IMR-90 (cell line): ENCODE data around the gene ITPR2. TPM values are rescaled to one million over a fixed set of nuclear protein-coding genes. Genes with fewer than 3 reads are reported as not detected.

ENCODE experiments used
- ATAC-seq: fragments of 200-7000 bp; cut with Tn5 transposase; 2 replicates; pipeline ENCODE4 v1.9.1; 2020; ENCODE audit warnings: low read depth, mild to moderate bottlenecking, moderate library complexity
- BruUV-seq: library from RNA; stranded (reverse); fragments of 400-500 nt; replicated peaks from 2 replicates; lab custom pipeline; 2021; lab: Mats Ljungman, UMichigan
- CTCF ChIA-PET: fragments of 300-600 bp; formaldehyde crosslinking; extraction: SDS; loops from one replicate; lab custom pipeline; 2021; ENCODE audit warnings: antibody characterized with exemption; lab: Yijun Ruan, JAX
- POLR2A ChIA-PET: fragments of 300-600 bp; sonication (Branson Sonifier 250); formaldehyde crosslinking; loops from one replicate; lab custom pipeline; 2022; ENCODE audit warnings: antibody characterized with exemption; ENCODE audit not compliant: unreplicated experiment; lab: Charles Lee
- DNase-seq: peaks from one replicate; pipeline ENCODE4 v3.0.0; 2013
- H2AFZ ChIP-seq: replicated peaks from 2 replicates; pipeline ENCODE3; 2013; ENCODE audit warnings: low read length, mild to moderate bottlenecking; ENCODE audit not compliant: poor library complexity
- H2AK5ac ChIP-seq: 2 replicates; pipeline ENCODE4 v1.6.1; 2013; ENCODE audit warnings: low read depth, low read length, inconsistent platforms
- H2AK9ac ChIP-seq: replicated peaks from 2 replicates; pipeline ENCODE3; 2013; ENCODE audit warnings: mild to moderate bottlenecking, low read depth, low read length, moderate library complexity; ENCODE audit not compliant: poor library complexity
- H2BK120ac ChIP-seq: 2 replicates; pipeline ENCODE4 v1.6.1; 2013; ENCODE audit warnings: low read depth, low read length, inconsistent platforms
- H2BK15ac ChIP-seq: 3 replicates; pipeline ENCODE4 v1.6.1; 2013; ENCODE audit warnings: low read depth, low read length, inconsistent platforms
- H2BK20ac ChIP-seq: 2 replicates; pipeline ENCODE4 v1.6.1; 2013; ENCODE audit warnings: low read depth, mild to moderate bottlenecking, inconsistent platforms, low read length, moderate library complexity
- H2BK5ac ChIP-seq: 2 replicates; pipeline ENCODE4 v1.6.1; 2013; ENCODE audit warnings: mild to moderate bottlenecking, low read depth, low read length, inconsistent platforms; ENCODE audit not compliant: poor library complexity, severe bottlenecking
- H3K14ac ChIP-seq: replicated peaks from 2 replicates; pipeline ENCODE4 v1.6.1; 2013; ENCODE audit warnings: low read depth, low read length, inconsistent platforms
- H3K18ac ChIP-seq: 2 replicates; pipeline ENCODE4 v1.6.1; 2013; ENCODE audit warnings: low read depth, low read length, control low read depth
- H3K23ac ChIP-seq: 2 replicates; pipeline ENCODE4 v1.6.1; 2013; ENCODE audit warnings: low read depth, low read length, inconsistent platforms
- H3K27ac ChIP-seq: 2 replicates; pipeline ENCODE4 v1.5.1; 2013; ENCODE audit warnings: mild to moderate bottlenecking, control low read depth, low read length; ENCODE audit not compliant: insufficient read depth
- H3K27me3 ChIP-seq: 2 replicates; pipeline ENCODE4 v1.6.1; 2013; ENCODE audit warnings: low read length; ENCODE audit not compliant: control insufficient read depth, insufficient read depth
- H3K36me3 ChIP-seq: 2 replicates; pipeline ENCODE4 v1.6.1; 2013; ENCODE audit warnings: low read length, mixed read lengths; ENCODE audit not compliant: control insufficient read depth, insufficient read depth
- H3K4ac ChIP-seq: 2 replicates; pipeline ENCODE4 v1.6.1; 2013; ENCODE audit warnings: low read depth, low read length, inconsistent platforms
- H3K4me1 ChIP-seq: 2 replicates; pipeline ENCODE4 v1.6.1; 2013; ENCODE audit warnings: low read length, mixed read lengths; ENCODE audit not compliant: control insufficient read depth, insufficient read depth
- H3K4me2 ChIP-seq: 2 replicates; pipeline ENCODE4 v1.6.1; 2013; ENCODE audit warnings: low read depth, mild to moderate bottlenecking, control low read depth, low read length, moderate library complexity
- H3K4me3 ChIP-seq: 2 replicates; pipeline ENCODE4 v1.5.1; 2013; ENCODE audit warnings: low read depth, mild to moderate bottlenecking, control low read depth, low read length, moderate library complexity; ENCODE audit not compliant: insufficient read depth
- H3K56ac ChIP-seq: 2 replicates; pipeline ENCODE4 v1.6.1; 2013; ENCODE audit warnings: low read length, inconsistent platforms; ENCODE audit not compliant: insufficient read depth; ENCODE audit errors: extremely low read depth
- H3K79me1 ChIP-seq, 2 experiments: 2 replicates each; pipeline ENCODE4 v1.6.1; 2013; ENCODE audit warnings: low read length in 2 of 2, inconsistent platforms in 1 of 2, low read depth in 1 of 2
- H3K9ac ChIP-seq: 2 replicates; pipeline ENCODE4 v1.6.1; 2013; ENCODE audit warnings: low read depth, low read length, control low read depth
- H3K9me1 ChIP-seq: 2 replicates; pipeline ENCODE4 v1.6.1; 2013; ENCODE audit warnings: low read length, inconsistent platforms; ENCODE audit not compliant: insufficient read depth
- H3K9me3 ChIP-seq: 2 replicates; pipeline ENCODE4 v1.6.1; 2013; ENCODE audit warnings: low read length; ENCODE audit not compliant: control insufficient read depth, insufficient read depth
- H4K20me1 ChIP-seq: 2 replicates; pipeline ENCODE4 v1.6.1; 2013; ENCODE audit warnings: low read length, inconsistent platforms; ENCODE audit not compliant: insufficient read depth
- H4K5ac ChIP-seq: 2 replicates; pipeline ENCODE4 v1.6.1; 2013; ENCODE audit warnings: mild to moderate bottlenecking, low read depth, low read length, control low read depth
- H4K8ac ChIP-seq, 2 experiments: 2 replicates each; pipeline ENCODE4 v1.6.1; 2013; ENCODE audit warnings: low read depth in 2 of 2, low read length in 2 of 2, control low read depth in 1 of 2, inconsistent platforms in 1 of 2
- H4K91ac ChIP-seq: 2 replicates; pipeline ENCODE4 v1.6.1; 2013; ENCODE audit warnings: low read depth, low read length, inconsistent platforms; ENCODE audit not compliant: insufficient read depth
- BHLHE40 ChIP-seq: fragments of 150-350 bp; IDR thresholded peaks from 2 replicates; pipeline ENCODE4 v1.6.1; 2016; ENCODE audit warnings: mild to moderate bottlenecking, low read depth, low read length
- CEBPB ChIP-seq: IDR thresholded peaks from 2 replicates; pipeline ENCODE4 v1.6.1; 2012; ENCODE audit warnings: low read depth, low read length, improper control_type of control experiment
- CHD1 ChIP-seq: IDR thresholded peaks from 2 replicates; pipeline ENCODE4 v1.6.1; 2012; ENCODE audit warnings: low read depth, low read length, improper control_type of control experiment
- CTCF ChIP-seq: conservative IDR thresholded peaks from 2 replicates; pipeline ENCODE4 v1.5.1; 2012; ENCODE audit warnings: mild to moderate bottlenecking, low read depth, low read length, improper control_type of control experiment
- ELK1 ChIP-seq: fragments of 150-350 bp; IDR thresholded peaks from 2 replicates; pipeline ENCODE4 v1.6.1; 2016; ENCODE audit warnings: low read depth, mild to moderate bottlenecking, low read length, moderate library complexity, borderline replicate concordance
- FOS ChIP-seq: fragments of 150-350 bp; IDR thresholded peaks from 2 replicates; pipeline ENCODE4 v1.6.1; 2016; ENCODE audit warnings: low read depth, low read length
- MAFK ChIP-seq: IDR thresholded peaks from 2 replicates; pipeline ENCODE4 v1.6.1; 2012; ENCODE audit warnings: low read depth, low read length, improper control_type of control experiment
- MAZ ChIP-seq: IDR thresholded peaks from 2 replicates; pipeline ENCODE4 v1.6.1; 2012; ENCODE audit warnings: low read depth, mild to moderate bottlenecking, low read length, improper control_type of control experiment, moderate library complexity, borderline replicate concordance
- MXI1 ChIP-seq: IDR thresholded peaks from 2 replicates; pipeline ENCODE4 v1.6.1; 2012; ENCODE audit warnings: low read depth, mild to moderate bottlenecking, low read length, moderate library complexity, borderline replicate concordance
- NFE2L2 ChIP-seq: fragments of 150-350 bp; IDR thresholded peaks from 2 replicates; pipeline ENCODE4 v1.6.1; 2016; ENCODE audit warnings: low read depth, mild to moderate bottlenecking, low read length
- POLR2A ChIP-seq: IDR thresholded peaks from 2 replicates; pipeline ENCODE4 v1.6.1; 2012; ENCODE audit warnings: mild to moderate bottlenecking, low read depth, low read length
- RAD21 ChIP-seq: IDR thresholded peaks from 2 replicates; pipeline ENCODE4 v1.6.1; 2012; ENCODE audit warnings: low read length, improper control_type of control experiment
- RCOR1 ChIP-seq: IDR thresholded peaks from 2 replicates; pipeline ENCODE4 v1.6.1; 2012; ENCODE audit warnings: mild to moderate bottlenecking, low read length, improper control_type of control experiment; ENCODE audit not compliant: insufficient replicate concordance
- RFX5 ChIP-seq: IDR thresholded peaks from 2 replicates; pipeline ENCODE4 v1.8.0; 2012; ENCODE audit warnings: low read depth, mild to moderate bottlenecking, low read length, moderate library complexity
- SMC3 ChIP-seq: fragments of 150-350 bp; IDR thresholded peaks from 2 replicates; pipeline ENCODE4 v1.6.1; 2016; ENCODE audit warnings: low read depth, mild to moderate bottlenecking, antibody characterized with exemption, low read length, moderate library complexity
- USF2 ChIP-seq: fragments of 150-350 bp; IDR thresholded peaks from 2 replicates; pipeline ENCODE4 v1.6.1; 2017; ENCODE audit warnings: mild to moderate bottlenecking, antibody characterized with exemption, low read length, low read depth
- WGBS, 2 experiments: methylation state at CpG; one replicate each; pipeline versions ENCODE4 v1.1.5 to v1.1.7; 2013; ENCODE audit warnings: missing lambda C conversion rate in 2 of 2; ENCODE audit not compliant: insufficient read length in 1 of 2; ENCODE audit errors: extremely low coverage in 2 of 2; 5-methylcytosine and 5-hydroxymethylcytosine counted together
- dilution Hi-C: fragments of 300-500 bp; cut with HindIII; formaldehyde crosslinking; loops from one replicate; pipeline ENCODE4 v1.14.3; 2018; ENCODE audit warnings: low sequenced_read_pairs; ENCODE audit not compliant: unreplicated experiment
- in situ Hi-C: fragments of 300-500 bp; cut with MboI; formaldehyde crosslinking; loops from 3 replicates; pipeline ENCODE4 v1.14.3; 2019; ENCODE audit warnings: low sequenced_read_pairs, inconsistent platforms, mixed read lengths
- intact Hi-C: fragments of 100-400 bp; cut with micrococcal nuclease; formaldehyde crosslinking; loops from 2 replicates; pipeline ENCODE4 v1.10.0; 2022
- polyA plus RNA-seq, 3 experiments: library from polyadenylated mRNA; depleted of rRNA; stranded (reverse); fragments of >200 nt; gene quantifications; 2 replicates each; pipeline ENCODE4 v1.2.3, GENCODE V29; 2012; ENCODE audit warnings: low replicate concordance in 1 of 3
- total RNA-seq: library from RNA; depleted of rRNA; stranded (reverse); fragments of >200 nt; gene quantifications from 2 replicates; pipeline ENCODE4 v1.2.3, GENCODE V29; 2012

Gene ITPR2
- total and polyA plus RNA-seq, 2 of the 4 experiments (the other 2 are of a cell fraction): 1.2 to 9.0 TPM

- Histone ChIP-seq H2BK20ac (no peak overlapping the region), H3K9me3 (no peaks in the 10 kb centered on the region), H3K18ac (no peak overlapping the region), H4K91ac (no peak overlapping the region), H3K79me1 (no peaks in the 10 kb centered on the region), H4K8ac (no peak overlapping the region), H4K20me1 (no peaks in the 10 kb centered on the region), H4K5ac (no peak overlapping the region), H3K4me2 (no peak overlapping the region), H3K56ac (no peak overlapping the region), H3K27ac (no peak overlapping the region), H2AFZ (no peak overlapping the region), H3K4me1 (no peaks in the 10 kb centered on the region), H3K4ac (no peak overlapping the region), H2AK9ac (no peak overlapping the region), H2BK120ac (no peak overlapping the region), H3K9me1 (no peaks in the 10 kb centered on the region), H3K36me3 (no peaks in the 10 kb centered on the region), H3K9ac (no peak overlapping the region), H2BK5ac (no peak overlapping the region), H2AK5ac (no peak overlapping the region), H3K27me3 (no peaks in the 10 kb centered on the region), H3K4me3 (no peak overlapping the region), H2BK15ac (no peak overlapping the region), H3K14ac (no peak overlapping the region), H3K23ac (no peak overlapping the region)
- TF ChIP-seq RAD21 (no peak), BHLHE40 (no peak), SMC3 (no peak), USF2 (no peak), ELK1 (no peak), NFE2L2 (no peak), RCOR1 (no peak), MAFK (no peak), MAZ (no peak), POLR2A (no peak), CTCF (no peak), RFX5 (no peak), FOS (no peak), CEBPB (no peak), CHD1 (no peak), MXI1 (no peak)
- no peak for ATAC-seq
- 40% methylated on average over 1 of the region's 2 CpGs; no CpG with 5 or more reads in 1 of the 2 experiments for WGBS, 2 experiments
- no peak for DNase-seq
- no TSS peak for BruUV-seq
- dilution Hi-C loops (no loop called here), in situ Hi-C loops (no loop called here), intact Hi-C loops (loop anchor here (10.0 kb wide), 1 partner anchor 439 kb away; no protein-coding TSS in a partner anchor)
- ChIA-PET POLR2A (no interaction called here), CTCF (no interaction called here)
These were observed 387.1 kb downstream of the ITPR2 start for GRCh38 chr12:26445909-26446308.
